Vagina (tissue), 2 donors: Measurements from ENCODE around the gene TRPM4. TPM values are rescaled to one million over a fixed set of nuclear protein-coding genes. Genes with fewer than 3 reads are reported as not detected.
"Not testable (repeated sequence)": the region's sequence is repeated elsewhere in the genome, so short reads cannot be mapped to it uniquely, and the experiment has no call there.

Experiments used
- DNase-seq, 2 donors: peaks; one replicate each; pipeline ENCODE4 v3.0.0-alpha.2; 2017; ENCODE audit errors: extremely low spot score in 2 of 2
- H3K27ac ChIP-seq: fragments of 200-600 bp; sonication (generic); one replicate; pipeline ENCODE4 v1.5.1; 2019
- H3K27me3 ChIP-seq: fragments of 200-600 bp; sonication (generic); one replicate; pipeline ENCODE4 v1.5.1; 2019
- H3K36me3 ChIP-seq, 2 donors: fragments of 200-600 bp; sonication (generic); one replicate each; pipeline ENCODE4 v1.5.1; 2017 to 2019
- H3K4me1 ChIP-seq: fragments of 200-600 bp; sonication (generic); one replicate; pipeline ENCODE4 v1.5.1; 2019
- H3K4me3 ChIP-seq, 2 donors: fragments of 200-600 bp; sonication (generic); 1 replicate in 1 of 2; 2 replicates in 1 of 2; pipeline ENCODE4 v1.5.1; 2016 to 2019
- H3K9me3 ChIP-seq: fragments of 200-600 bp; sonication (generic); one replicate; pipeline ENCODE4 v1.5.1; 2019
- POLR2A ChIP-seq, 2 donors: fragments of 450-650 bp; IDR thresholded peaks; one replicate each; pipeline ENCODE4 v1.6.1; 2017; ENCODE audit warnings: antibody characterized with exemption in 2 of 2, mild to moderate bottlenecking in 2 of 2, moderate library complexity in 2 of 2
- POLR2AphosphoS5 ChIP-seq, 2 donors: sonication (generic); formaldehyde crosslinking; IDR thresholded peaks; one replicate each; pipeline ENCODE4 v1.9.0; 2017; ENCODE audit warnings: antibody characterized with exemption in 2 of 2, mild to moderate bottlenecking in 2 of 2, low read depth in 1 of 2; ENCODE audit not compliant: insufficient read depth in 1 of 2
- intact Hi-C: fragments of 100-400 bp; cut with DNase I; formaldehyde crosslinking; loops from one replicate; pipeline ENCODE4 v1.15.1; 2023
- total RNA-seq: library from RNA; depleted of rRNA; stranded (reverse); fragments of >200 nt; gene quantifications from one replicate; pipeline ENCODE4 v1.2.3, GENCODE V29; 2016
- TF ChIP-seq, protein P1 (sequence below), 3 experiments: fragments of 450-650 bp in 2 of 3; fragments of 200-600 bp in 1 of 3; sonication (generic) in 1 of 3; IDR thresholded peaks; one replicate each; pipeline ENCODE4 v1.5.1; 2017 to 2019; ENCODE audit warnings: antibody characterized with exemption in 3 of 3, mild to moderate bottlenecking in 2 of 3, moderate library complexity in 2 of 3

TRPM4 gene
- total RNA-seq, 1 donor from 2014 or later = 22.8 TPM

DNA sequence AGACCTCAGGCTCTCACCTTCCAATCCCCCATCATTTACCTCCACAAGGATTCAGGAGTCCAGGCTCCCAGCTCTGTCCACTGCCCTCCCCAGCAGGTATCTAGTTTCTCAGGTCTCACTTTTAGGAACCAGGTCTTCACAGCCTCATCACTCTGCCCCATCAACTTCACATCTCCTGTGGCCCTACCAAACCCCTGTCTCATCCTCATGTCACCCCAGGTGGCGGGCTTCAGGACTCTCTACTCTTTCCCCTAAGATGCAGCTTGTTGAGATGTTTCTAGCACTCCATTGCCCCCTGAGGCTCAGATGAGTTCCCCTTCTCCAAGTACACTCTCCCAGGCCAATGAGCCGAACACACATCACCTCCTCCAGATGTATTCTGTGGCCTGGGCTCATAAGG, 36.7 kb upstream of the TRPM4 start:
- Histone ChIP-seq H3K4me1 (peaks cover 27% of the 10 kb centered on the region), H3K27me3 (no peaks in the 10 kb centered on the region), H3K27ac (no peak overlapping the region), H3K9me3 (no peaks in the 10 kb centered on the region), H3K4me3 (no peak overlapping the region), H3K36me3 (no peaks in the 10 kb centered on the region)
- peak in 1 of 2 donors; percentile 81 for DNase-seq
- TF ChIP-seq POLR2A (IDR thresholded peaks at IDR 0.05) (no peak), POLR2AphosphoS5 (IDR thresholded peaks at IDR 0.05; ENCODE audit: insufficient read depth in 1 of 2, low read depth in 1 of 2) (no peak)
- TF ChIP-seq, protein P1, sequence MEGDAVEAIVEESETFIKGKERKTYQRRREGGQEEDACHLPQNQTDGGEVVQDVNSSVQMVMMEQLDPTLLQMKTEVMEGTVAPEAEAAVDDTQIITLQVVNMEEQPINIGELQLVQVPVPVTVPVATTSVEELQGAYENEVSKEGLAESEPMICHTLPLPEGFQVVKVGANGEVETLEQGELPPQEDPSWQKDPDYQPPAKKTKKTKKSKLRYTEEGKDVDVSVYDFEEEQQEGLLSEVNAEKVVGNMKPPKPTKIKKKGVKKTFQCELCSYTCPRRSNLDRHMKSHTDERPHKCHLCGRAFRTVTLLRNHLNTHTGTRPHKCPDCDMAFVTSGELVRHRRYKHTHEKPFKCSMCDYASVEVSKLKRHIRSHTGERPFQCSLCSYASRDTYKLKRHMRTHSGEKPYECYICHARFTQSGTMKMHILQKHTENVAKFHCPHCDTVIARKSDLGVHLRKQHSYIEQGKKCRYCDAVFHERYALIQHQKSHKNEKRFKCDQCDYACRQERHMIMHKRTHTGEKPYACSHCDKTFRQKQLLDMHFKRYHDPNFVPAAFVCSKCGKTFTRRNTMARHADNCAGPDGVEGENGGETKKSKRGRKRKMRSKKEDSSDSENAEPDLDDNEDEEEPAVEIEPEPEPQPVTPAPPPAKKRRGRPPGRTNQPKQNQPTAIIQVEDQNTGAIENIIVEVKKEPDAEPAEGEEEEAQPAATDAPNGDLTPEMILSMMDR (IDR thresholded peaks at IDR 0.05) = no peak
- intact Hi-C loops = no loop called here

DNA sequence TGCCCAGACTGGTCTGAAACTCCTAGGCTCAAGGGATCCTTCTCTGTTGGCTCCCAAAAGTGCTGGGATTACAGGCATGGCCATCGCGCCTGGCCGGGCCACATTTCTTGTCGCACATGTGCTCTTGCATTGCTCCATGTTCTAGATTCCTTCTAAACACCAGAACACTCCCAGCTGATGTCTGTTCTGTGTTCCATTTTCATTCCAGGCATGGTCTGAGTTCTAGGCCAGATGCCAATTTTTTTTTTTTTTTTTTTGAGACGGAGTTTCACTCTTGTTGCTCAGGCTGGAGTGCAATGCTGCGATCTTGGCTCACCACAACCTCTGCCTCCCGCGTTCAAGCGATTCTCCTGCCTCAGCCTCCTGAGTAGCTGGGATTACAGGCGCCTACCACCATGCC, 35.8 kb upstream of the TRPM4 start:
- H3K36me3 ChIP-seq, intact Hi-C loops, DNase-seq, H3K27me3 ChIP-seq, H3K27ac ChIP-seq, H3K4me3 ChIP-seq, H3K9me3 ChIP-seq: not testable (repeated sequence)
- peaks cover 27% of the 10 kb centered on the region for H3K4me1 ChIP-seq

DNA sequence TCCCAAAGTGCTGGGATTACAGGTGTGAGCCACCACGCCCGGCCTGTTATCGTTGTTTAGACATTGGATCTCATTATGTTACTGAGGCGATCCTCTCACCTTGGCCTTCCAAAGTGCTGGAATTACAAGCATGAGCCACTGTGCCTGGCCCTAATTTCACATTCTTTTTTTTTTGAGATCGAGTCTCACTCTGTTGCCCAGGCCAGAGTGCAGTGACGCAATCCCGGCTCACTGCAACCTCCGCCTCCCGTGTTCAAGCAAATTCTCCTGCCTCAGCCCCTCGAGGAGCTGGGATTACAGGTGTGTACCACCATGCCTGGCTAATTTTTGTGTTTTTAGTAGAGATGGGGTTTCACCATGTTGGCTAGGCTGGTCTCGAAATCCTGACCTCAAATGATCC, 34.3 kb upstream of the TRPM4 start:
- H3K27me3 ChIP-seq, H3K4me3 ChIP-seq, H3K36me3 ChIP-seq, H3K27ac ChIP-seq, H3K9me3 ChIP-seq, intact Hi-C loops, DNase-seq: not testable (repeated sequence)
- peaks cover 26% of the 10 kb centered on the region for H3K4me1 ChIP-seq

DNA sequence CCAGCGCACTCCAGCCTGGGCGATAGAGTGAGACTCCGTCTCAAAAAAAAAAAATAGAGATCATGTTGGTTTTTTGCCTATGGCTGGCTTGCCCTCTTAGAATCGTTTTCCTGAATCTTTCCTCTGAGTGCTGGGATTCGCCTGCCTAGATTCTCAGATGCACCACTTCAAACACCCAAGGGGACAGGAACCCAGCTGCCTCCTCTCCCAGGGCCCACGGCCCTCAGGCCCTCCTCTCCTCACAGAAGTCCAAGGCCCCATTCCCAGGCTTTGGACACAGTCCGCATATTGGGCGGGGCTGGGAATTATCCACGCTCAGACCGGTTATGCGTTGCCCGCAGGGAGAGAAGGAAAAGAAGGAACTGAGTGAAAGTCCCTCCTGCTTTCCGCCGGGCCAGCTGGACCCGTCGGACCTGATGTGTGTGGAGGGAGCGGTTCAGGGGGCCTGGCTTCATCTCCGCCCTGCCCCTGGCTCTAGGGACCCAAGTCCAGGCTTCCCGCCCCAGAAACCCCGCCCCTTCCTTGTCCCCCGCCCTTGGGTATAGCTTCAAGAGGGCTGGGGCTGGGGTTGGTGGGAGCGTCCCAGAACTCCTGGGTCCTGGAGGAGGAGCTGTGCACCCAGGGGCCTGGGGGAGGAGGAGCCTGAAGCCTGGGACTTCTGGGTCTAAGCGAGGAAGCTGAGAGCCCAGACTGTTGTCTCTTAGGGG, 32.4 kb upstream of the TRPM4 start:
- H3K27me3 ChIP-seq = no peaks in the 10 kb centered on the region
- no peak overlapping the region for H3K4me3 ChIP-seq
- intact Hi-C loops = no loop called here
- no peaks in the 10 kb centered on the region for H3K9me3 ChIP-seq
- TF ChIP-seq POLR2AphosphoS5 (IDR thresholded peaks at IDR 0.05; ENCODE audit: insufficient read depth in 1 of 2, low read depth in 1 of 2) = peak in 1 of 2 donors; percentile 28
- TF ChIP-seq, protein P1 (IDR thresholded peaks at IDR 0.05) = no peak
- H3K27ac ChIP-seq = peak overlapping the region; percentile 22
- peak in 1 of 2 donors; percentile 78 for DNase-seq
- no peaks in the 10 kb centered on the region for H3K36me3 ChIP-seq
- peaks cover 23% of the 10 kb centered on the region for H3K4me1 ChIP-seq

DNA sequence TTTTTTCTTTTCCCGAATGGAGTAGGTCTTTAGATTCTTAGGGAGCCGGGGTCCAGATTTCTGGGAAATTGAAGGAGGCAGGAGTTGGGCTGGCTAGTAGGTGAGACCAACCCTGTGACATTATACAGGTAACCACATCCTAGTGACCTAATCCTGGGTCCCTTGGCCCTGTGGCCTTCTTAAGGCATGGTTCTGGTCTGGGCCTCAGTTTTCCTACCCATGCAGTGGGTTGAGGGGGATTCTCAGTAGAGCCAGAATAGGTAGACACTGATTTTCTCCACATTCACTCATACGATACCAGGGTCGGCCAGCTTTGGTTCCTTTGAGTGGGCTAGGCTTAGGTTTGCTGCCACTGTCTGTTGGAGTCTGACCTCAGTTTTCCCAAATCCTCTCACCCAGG, 31.0 kb upstream of the TRPM4 start:
- H3K36me3 ChIP-seq = no peaks in the 10 kb centered on the region
- TF ChIP-seq, protein P1 (IDR thresholded peaks at IDR 0.05) = no peak
- no peak for TF ChIP-seq POLR2AphosphoS5 (IDR thresholded peaks at IDR 0.05; ENCODE audit: insufficient read depth in 1 of 2, low read depth in 1 of 2)
- no peak for TF ChIP-seq POLR2A (IDR thresholded peaks at IDR 0.05)
- H3K4me3 ChIP-seq = no peak overlapping the region
- intact Hi-C loops = no loop called here
- no peaks in the 10 kb centered on the region for H3K9me3 ChIP-seq
- no peak overlapping the region for H3K27ac ChIP-seq
- H3K27me3 ChIP-seq = no peaks in the 10 kb centered on the region
- peaks cover 19% of the 10 kb centered on the region for H3K4me1 ChIP-seq
- no peak for DNase-seq

DNA sequence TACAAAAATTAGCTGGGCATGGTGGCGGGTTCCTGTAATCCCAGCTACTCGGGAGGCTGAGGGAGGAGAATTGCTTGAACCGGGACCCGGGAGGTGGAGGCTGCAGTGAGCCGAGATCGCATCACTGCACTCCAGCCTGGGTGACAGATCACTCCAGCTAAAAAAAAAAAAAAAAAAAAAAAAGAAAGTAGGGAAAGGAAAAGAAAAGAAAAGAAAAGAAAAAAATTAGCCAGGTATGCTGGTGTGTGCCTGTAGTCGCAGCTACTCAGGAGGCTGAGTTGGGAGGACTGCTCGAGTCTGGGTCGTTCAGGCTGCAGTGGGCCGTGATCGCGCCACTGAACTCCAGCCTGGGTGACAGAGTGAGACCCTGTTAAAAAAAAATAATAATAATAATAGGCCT, 30.4 kb upstream of the TRPM4 start:
- H3K27me3 ChIP-seq, intact Hi-C loops, H3K9me3 ChIP-seq, H3K36me3 ChIP-seq, DNase-seq: not testable (repeated sequence)
- Histone ChIP-seq H3K4me3 (peak overlapping the region in 1 of 2 donors; percentile 38), H3K4me1 (peaks cover 19% of the 10 kb centered on the region), H3K27ac (peak overlapping the region; percentile 75)
